Measurements from ENCODE around the gene LRRC10.
"Not testable (repeated sequence)": the region's sequence is repeated elsewhere in the genome, so short reads cannot be mapped to it uniquely, and the experiment has no call there.

LRRC10 gene

DNA sequence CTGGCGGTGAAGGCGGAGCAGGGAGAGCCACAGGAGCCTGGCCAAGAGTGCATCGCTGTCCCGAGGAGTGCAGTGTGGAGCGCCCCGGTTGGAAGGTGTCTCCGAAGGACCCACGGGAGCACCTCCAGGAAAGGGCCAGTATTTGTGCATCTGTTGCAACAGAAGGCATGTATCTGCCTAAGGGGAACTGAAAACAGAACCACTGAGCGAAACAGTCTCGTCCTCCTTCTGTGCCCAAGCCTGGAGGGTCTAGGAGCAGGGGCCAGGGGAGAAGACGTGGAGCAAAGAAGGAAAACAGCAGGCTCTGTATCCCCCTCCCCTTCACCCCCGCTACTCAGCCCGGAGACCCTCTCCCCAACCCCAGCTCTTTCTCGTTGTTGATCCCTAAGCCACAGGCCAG is 5.3 kb upstream of the LRRC10 start:
- no peak for DNase-seq

DNA sequence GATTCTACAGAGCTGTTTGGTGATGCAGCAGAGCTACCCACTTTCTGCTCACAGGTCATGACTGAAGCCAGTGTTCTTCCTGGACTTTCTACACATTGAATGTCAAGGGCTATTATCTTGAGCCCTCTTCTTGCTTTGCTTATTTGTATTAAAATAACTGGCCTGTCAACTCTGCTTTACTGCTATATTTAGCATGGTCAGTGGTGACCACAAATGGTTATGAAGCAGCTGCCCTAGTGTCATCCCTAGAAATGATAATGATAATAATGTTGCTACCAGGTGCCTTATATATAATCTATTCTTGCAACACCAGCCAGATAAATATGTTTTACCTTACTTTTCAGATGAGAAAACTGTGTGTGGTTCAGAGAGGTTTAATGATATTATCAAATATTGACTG is 2.6 kb upstream of the LRRC10 start:
- no peak for DNase-seq

DNA sequence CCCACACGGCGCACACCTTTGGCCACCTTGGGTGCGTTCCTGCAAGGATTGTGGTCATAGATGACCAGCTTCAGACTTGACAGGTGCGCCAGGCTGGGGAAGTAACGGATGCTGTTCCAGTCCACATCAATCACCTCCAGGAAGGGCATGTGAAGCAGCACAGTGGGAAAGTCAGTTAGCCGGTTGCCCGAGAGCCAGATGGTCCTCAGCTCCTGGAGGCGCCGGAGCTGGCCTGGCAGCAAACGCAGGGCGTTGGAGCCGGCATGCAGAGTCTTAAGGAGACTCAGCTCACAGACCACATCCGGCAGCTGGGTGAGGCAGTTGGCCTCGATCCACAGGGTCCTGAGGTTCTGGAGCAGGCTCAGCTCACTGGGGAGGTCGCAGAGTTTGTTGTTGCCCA is 581 bp downstream of the LRRC10 start:
- no peak for DNase-seq

DNA sequence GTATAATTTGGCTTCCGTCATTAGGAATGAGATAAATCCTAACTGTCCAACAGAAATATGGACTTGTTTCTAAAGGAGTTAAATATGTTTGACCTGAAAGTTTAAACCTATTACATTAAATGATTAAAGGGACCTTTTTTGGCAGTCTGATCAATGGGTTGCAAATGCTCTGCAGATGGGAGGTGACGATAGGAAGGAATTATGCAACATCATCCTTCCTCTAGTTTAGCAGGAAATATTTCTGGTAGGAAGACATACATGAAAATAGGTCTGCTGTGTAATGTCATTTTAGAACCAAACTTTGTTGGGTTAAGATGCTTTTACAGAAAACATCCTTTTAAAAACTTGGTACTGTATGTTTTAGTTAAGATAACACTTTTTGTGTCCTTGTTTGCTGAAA is 2.6 kb downstream of the LRRC10 start:
- no peak for DNase-seq

DNA sequence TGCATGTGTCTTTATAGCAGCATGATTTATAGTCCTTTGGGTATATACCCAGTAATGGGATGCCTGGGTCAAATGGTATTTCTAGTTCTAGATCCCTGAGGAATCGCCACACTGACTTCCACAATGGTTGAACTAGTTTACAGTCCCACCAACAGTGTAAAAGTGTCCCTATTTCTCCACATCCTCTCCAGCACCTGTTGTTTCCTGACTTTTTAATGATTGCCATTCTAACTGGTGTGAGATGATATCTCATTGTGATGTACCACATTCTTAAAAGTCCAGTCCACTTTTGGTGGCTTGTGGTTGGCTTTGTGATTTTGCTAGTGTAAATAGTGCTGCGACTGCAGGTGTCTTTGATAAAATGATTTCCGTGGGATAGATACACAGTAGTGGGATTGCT is 6.4 kb downstream of the LRRC10 start:
- not testable (repeated sequence) for DNase-seq

DNA sequence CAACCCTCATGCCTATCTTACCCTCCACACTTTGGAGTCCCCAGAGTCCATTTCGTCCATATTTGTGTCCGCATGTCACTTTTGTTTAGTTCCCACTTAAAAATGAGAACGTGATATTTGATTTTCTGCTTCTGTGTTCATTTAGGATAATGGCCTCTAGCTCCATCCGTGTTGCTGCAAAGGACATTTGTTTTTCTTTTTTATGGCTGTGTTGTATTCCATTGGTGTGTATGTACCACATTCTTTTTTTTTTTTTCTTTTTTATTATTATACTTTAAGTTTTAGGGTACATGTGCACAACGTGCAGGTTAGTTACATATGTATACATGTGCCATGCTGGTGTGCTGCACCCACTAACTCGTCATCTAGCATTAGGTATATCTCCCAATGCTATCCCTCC is 7.2 kb downstream of the LRRC10 start:
- not testable (repeated sequence) for DNase-seq

DNA sequence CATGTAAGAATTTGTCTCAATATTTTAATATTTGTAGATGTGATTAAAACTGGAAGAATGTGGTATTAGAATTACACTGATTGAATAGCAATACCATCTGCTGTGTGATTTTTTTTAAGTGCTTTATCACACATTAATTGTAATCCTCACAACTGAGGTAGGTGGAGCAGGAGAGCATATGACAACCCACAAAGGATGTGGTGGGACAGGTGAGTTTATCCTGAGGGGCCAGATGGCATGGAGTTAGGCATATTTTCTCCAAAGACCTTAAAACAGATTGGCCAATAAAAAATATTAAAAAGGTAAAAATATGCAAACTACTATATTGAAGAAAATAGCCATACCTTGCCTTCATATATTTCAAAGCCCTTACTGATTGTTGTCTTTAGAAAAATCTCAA is 7.8 kb downstream of the LRRC10 start:
- DNase-seq: no peak

DNA sequence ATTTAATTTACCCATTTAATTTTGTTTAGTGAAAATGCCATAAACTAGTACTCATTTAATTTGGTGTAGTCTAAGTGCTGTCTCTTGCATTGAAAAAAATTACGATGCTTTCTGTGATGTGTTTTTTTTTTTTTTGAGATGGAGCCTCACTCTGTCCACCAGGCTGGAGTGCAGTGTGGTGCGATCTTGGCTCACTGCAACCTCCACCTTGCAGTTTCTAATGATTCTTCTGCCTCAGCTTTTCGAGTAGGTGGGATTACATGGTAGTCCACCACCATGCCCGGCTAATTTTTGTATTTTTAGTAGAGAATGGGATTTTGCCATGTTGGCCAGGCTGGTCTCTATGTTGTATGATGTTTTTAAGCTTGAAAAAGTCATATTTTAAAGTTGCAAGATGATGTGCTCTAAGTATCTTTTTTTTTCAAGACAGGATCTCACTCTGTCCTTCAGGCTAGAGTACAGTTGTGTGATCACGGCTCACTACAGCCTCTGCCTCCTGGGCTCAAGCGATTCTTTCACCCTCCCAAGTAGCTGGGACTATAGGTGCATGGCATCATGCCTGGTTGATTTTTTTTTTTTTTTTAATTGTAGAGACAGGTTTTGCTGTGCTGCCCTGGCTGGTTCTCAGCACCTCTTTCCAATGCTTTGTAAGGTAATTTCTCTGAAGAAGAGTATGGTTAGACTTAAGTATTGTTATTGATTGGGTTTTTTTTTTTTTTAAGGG is 8.6 kb downstream of the LRRC10 start:
- no peak for DNase-seq

DNA sequence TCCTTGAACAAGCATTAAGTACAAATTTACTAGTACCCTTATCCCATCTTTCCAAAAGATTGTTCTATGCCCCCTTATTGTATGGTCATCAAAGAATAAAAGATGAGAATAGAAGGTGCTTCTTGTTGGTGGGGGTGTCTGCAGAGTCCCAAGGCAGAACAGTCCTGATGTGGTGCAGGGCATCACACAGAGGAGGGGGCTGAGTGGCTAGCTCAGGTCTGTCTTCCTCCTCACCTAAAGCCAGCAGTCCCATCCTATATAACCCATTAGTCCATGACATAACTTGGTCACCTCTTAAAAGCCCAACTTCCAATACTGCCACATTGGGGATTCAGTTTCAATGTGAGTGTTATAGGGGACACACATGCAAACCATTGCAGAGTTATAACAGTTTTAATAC is 9.9 kb downstream of the LRRC10 start:
- no peak for DNase-seq

DNA sequence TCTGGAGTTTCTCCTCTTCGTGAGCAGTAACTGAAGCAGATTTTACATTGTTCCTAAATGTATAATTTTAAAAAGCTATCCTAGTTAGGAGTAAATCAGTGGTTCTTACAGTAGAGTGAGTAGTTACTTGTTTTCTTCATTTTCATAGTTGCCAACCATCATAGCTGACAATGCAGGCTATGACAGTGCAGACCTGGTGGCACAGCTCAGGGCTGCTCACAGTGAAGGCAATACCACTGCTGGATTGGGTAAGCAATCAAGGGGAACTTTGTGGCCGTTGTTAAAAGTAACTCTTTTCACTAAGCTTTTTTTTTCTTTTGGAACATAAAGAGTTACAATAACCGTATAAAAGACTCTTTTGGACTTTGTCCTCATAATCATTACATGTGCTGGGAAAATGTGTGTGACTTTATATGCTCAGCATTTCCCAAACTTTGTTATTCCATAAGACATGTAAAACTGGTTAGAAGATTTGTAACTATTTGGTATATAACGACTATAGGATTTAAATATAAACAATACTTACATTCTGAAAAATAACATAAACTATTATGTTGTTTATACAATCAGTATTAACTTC is 12.4 kb downstream of the LRRC10 start:
- DNase-seq: no peak

DNA sequence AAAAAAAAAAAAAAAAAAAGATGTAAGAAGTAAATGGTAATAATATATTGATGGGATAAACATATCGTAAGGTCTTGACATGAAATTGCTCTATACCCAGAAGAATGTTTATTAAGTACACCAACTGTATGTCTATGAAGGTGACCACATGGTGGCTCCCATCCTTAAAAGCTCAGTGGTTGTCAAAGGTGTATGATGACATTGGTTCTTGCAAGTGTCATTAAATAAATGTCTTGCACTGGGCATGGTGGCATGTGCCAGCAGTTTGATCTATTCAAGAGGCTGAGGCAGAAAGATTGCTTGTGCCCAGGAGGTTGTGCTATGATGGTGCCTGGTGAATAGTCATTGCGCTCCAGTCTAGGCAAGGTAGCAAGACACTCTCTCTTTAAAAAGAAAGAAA is 15.0 kb downstream of the LRRC10 start:
- no peak for DNase-seq

DNA sequence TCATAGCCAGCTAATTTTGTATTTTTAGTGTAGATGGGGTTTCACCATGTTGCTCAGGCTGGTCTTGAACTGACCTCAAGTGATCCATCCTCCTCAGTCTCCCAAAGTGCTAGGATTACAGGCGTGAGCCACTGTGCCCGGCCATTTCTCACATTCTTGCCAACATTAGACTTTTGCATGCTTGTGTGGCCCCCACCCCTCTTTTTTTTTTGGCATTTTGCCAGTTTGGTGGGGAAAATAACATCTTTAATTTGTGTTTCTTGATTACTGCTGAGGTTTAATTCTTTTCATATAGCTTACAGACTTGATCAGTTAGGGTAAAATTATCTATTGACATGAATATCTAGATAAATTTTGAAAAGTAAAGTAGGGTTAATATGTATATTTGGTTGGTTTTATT is 21.6 kb downstream of the LRRC10 start:
- DNase-seq: no peak

DNA sequence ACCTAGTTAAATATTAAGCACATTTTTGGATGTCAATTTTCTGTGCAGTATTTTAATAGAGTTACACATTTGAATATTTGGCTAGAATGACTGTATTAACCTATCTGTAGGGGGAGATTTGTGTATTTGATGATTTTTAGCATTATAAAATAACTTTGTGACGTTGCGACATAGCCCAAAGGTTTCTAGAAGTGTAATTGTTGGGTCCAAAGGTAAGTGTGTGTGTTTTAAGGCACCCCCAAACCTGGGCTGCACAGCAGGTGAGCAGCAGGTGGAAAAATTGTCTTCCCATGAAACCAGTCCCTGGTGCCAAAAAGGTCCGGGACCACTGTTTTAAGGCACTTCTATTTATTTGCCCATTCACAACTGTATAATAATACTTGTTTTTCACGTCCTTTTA is 22.2 kb downstream of the LRRC10 start:
- no peak for DNase-seq

DNA sequence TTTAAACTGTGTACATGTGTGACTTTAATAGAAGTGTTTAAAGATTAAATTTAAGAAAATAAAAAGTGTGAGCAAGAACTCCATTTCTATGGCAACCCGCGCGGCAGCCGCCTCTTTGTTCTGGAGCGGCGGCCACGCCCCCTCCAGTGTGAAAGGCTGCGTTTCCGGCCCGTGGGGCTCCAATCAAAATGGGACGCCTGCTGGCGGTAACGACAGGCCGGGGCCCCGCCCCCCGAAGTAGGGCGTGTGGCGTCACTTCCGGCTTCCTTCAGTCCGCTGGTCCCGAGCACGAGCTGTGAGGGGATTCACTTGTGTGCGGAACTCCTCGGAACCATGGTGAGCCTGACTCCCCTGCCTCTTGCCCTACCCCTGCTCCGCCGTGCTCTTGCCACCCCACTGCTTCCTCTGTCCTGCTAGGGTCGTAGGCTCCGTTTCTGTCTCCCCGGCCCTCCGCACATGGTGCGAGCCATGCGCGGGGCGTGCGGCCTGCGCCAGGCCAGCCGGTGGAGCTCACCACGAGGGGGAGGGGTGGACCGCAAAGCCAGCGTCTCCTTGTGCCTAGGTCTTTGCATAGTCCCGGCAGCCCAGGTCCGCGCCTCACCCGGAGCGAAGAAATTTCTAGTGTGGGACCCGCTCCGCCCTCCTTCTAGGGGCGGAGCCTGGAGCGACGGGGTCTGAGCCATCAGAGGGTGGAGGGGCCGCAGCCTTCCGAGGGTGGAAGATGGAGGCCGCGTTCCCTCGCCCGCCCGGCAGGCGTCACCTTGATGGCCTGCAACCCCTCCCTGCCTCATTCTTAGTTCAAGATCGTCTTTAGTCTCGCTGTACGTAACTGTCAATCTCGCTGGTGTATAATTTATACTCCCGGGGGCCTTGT is 25.3 kb downstream of the LRRC10 start, which contains the start of gene CCT2:
TSS of gene CCT2 (plus strand) at position 271 of the 874 bp plus-strand sequence. CDS start at position 334, 63 bp downstream.
- peak; percentile 97 for DNase-seq

DNA sequence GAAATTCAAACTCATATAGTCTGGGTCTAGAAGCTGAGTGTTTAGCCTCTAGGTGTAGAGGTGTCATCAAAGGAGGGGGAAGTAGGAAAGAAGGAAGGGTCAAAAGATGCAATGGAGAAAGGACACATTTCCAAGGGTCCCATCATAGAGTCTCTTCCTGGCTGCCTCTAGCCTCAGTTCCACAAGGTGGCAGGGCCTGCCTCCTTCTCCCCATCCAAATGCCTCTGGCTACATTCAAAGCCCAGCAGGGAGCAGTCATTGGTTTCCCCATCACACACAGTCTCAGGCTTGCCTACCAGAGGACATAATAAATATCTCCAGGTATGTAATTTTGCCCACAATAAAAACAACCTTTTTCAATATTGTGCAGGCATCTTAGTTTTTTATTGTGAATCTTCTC is 27.5 kb downstream of the LRRC10 start:
- no peak for DNase-seq

DNA sequence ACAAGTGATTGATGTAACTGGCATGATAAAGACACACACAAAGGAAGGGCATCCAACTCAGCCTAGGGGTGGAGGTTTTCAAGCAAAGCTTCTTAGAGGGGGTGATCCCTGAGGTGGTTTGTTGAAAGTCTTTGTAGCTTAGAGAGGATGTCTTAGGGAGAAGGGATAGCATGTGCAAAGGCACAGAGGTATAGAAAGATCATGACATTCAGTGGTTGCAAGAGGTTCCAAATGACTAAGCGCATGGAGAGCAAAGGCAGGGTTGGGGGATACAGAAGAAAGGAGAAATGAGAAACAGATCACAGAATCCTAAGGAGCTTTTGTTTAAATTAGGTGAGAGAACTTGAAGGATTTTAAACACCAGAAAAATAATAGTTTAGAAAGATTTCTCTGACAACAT is 30.6 kb downstream of the LRRC10 start:
- DNase-seq: no peak

DNA sequence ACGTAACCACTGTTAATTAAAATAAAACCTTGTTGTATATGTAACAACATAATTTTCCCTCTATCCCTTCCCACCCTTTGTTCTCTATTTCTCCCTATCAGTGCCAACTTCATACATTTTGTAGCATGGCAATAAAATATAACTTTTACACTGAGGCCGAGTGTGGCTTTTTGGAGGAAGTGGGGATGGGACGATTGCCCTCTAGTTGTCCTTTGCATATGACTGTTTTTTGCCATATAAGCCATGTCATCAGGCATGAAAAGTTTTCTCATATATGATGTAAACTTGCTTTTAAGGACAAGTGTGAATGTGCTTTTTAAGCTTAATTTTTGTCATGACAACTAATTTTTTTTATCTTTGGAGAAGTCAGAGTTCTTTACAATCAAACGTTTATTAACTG is 31.7 kb downstream of the LRRC10 start:
- no peak for DNase-seq

DNA sequence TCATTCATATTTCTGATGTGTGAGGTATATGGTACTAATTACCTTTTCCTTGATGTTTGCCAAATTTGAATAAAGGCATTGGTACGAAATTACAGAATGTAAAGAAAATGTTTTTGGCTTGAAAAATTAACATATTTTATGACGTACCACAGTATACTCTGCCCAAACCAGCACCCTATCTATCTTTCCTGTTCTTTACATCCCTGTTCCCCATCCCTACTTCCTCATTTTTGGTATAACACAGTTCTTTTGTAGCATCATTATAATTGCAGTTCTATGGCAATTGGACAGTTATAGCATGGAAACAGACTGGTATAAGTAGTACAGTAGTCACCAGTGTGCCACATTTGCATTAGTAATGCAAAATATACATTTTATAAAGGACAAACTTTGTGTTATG is 32.4 kb downstream of the LRRC10 start:
- no peak for DNase-seq

DNA sequence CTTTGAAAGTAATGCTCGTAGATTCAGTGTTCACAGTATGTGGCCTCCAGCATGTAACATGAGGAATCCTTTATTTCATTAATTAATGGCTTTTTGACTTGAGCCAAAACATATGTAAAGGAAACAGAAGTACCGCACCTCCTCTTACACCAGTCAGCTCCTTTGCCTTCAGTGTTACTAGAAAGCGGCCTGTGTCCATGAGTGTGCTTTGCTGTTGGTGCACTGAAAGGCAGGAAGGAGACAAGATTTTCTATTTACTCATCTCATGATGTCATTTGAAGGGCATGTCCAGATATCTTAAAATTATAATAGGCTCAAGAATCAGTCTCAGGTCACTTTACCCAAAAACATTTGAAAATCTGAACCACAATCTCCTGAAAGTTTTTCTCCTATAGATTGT is 35.4 kb downstream of the LRRC10 start:
- DNase-seq: no peak

DNA sequence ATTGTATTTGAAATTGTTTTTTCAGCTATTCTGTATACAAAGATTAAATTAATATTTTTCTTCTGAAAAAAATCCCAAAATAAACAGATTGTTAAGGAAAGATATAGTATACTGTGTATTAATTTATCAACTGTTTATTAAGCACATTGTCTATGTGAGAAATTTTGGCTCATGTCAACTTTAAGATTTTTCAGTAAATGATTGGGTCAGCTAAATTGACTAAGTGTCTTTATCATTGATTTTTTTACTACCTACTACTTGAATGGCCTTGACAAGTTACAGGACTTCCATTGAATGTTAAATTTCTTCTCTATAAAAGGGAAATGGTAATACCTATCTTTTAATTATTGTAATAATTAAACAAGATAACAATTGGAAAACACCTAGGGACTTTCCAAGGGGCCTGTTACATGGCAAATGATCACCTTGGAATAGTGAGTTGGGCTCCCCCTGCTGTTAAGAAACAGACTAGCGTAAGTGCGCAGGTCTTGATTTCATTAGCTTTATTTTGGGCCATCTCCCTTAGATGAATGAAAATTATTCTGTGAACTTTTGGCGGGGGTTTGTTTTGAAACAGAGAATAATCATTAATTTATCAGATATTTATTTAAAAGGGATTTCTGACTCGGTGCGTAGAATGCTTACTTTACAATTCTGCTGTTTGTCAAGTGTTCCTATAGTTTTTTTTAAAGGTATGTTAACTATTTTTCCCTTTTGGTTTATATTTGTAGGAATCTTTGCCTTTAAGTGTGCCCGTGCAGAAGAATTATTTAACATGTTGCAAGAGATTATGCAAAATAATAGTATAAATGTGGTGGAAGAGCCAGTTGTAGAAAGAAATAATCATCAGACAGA is 39.9 kb downstream of the LRRC10 start:
- DNase-seq: peak; percentile 51 to 59

DNA sequence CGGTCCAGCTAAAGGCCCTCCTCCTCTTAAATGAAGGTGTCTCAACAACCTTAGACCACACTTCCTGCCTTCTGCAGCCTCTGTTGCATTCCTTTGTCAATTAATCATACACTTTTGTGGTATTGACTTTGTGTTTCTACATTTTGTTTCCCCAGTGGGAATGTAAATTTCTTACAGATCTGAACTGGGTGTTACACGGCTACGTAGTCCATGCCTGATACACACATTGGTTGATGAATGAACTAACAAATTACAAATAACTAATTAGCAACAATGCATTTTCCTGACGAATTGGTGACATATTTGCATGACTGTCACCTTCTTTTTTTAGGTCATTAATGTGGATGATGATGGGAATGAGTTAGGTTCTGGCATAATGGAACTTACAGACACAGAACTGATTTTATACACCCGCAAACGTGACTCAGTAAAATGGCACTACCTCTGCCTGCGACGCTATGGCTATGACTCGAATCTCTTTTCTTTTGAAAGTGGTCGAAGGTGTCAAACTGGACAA is 40.6 kb downstream of the LRRC10 start:
- no peak for DNase-seq

DNA sequence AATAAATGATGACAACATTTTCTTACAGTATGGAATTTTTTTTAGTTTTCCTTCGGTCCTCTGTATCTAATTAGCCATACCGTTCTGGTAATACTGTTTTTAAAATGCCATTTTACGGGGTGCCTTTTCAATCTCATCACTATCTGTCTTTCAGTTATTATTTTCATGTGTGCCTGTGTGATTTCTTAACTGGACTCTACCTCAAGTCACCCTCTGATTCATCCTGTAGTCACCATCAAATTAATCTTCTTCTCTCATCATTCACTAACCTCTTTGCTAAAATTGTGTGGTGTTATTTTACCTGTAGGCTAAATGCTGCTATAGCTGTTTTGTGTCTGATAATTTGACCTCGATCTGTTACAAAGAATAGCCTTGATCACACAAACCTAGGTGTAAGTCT is 41.5 kb downstream of the LRRC10 start:
- DNase-seq: no peak

DNA sequence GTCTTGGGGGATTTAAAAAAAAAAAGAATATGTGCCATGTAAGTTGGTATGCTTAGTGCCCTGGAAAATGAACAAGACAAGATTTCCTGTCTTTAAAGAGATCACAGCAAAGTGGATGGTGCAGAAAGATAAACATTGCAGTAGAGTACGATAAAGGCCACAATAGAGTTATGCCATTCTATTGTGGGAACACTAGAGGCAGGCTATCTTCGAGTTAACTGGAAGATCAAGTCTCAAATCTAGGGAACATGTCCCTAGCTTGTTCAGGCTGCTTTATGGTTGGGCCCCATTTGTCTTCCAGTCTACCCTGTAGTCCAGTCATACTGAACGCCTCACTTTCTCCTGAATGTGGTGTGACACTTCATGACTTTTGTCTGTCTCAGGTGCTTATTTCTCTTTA is 44.1 kb downstream of the LRRC10 start:
- no peak for DNase-seq
